ENCODE measurements around the gene MRPS34.

MRPS34 gene

DNA sequence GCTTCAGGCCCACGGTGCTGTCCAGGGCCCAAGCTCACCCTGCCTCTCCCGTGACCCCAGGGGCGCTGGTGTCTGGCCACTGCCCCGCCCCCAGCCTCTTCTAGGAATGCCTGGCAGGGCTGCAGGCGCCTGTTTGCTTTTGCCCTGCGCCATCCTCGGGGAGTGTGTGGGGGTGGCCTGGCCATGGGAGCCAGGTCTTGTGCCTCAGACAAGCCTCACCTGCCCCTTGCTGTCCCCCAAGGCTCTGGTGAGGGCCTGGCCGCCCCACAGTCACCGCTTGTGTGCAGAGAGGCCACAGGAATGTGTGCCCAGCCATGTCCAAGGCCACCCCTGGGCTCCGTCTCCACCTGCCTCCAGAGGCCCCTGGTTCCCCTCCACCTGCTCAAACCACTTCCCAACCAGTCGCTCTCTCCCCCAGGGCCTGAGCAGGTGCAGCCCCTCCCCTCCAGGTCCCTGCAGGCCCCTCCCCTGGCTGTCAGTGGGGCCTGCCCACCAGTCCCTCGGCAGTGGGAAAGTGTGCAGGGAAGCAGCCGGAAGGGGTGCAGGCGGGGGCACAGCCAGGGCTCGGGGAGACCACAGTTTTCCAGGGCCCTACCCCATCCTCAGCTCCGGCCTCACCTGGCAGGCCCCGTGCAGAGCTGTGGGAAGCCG, 21.4 kb upstream of the MRPS34 start:
- DNase-seq = no peak

- no peak for DNase-seq
Observed at GRCh38 chr16:1793578-1794220, 20.8 kb upstream of the MRPS34 start, which contains the start of gene IGFALS. Gene IGFALS, minus strand, starts transcription at chr16:1793705. Its CDS starts 53 bp downstream, at chr16:1793652.

GRCh38 chr16:1792836-1793577, 20.1 kb upstream of the MRPS34 start:
- DNase-seq = no peak

DNA sequence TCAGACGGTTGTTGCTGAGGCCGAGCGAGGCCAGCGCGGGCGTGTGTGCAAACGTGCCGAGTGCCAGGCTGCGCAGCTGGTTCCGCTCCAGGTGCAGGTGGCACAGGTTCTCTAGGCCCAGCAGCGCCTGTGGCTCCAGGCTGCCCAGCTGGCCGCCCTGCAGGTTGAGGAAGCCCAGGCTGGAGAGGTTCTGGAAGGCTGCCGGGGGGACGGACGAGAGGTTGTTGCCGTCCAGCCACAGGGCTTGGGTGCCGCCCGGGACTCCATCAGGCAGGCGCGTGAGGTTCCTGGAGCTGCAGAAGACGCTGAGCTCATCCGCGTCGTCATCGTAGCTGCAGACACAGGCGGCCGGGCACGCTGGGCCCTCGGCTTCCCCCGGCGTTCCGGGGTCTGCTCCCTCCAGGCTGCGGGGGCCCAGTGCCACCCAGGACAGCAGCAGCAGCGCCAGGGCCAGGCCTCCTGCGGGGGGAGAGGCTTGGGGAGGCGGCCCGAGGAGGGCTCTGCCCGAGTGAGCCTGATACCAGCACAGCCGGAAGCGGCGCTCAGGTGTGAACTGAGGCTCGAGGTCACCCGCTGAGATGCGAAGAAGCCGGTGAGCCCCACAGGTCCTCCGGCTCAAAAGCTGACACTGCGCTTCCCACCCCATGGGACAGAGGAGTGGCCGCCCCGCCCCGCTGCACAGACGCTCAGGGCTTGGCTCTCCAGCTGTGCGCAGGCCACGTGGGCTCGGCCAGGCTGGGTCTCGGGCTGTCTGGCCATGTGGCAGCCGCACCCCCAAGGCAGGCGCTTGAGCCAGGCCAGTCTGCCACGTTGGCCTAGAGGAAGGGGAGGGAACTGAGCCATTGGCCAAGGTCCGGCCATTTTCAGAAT, 19.2 kb upstream of the MRPS34 start:
- no peak for DNase-seq

GRCh38 chr16:1791256-1791942, 18.5 kb upstream of the MRPS34 start:
- DNase-seq = no peak

GRCh38 chr16:1790611-1791255, 17.8 kb upstream of the MRPS34 start:
- no peak for DNase-seq

GRCh38 chr16:1790261-1790610, 17.3 kb upstream of the MRPS34 start:
- no peak for DNase-seq

- DNase-seq = no peak
Observed at GRCh38 chr16:1789643-1790045, 16.7 kb upstream of the MRPS34 start.

DNA sequence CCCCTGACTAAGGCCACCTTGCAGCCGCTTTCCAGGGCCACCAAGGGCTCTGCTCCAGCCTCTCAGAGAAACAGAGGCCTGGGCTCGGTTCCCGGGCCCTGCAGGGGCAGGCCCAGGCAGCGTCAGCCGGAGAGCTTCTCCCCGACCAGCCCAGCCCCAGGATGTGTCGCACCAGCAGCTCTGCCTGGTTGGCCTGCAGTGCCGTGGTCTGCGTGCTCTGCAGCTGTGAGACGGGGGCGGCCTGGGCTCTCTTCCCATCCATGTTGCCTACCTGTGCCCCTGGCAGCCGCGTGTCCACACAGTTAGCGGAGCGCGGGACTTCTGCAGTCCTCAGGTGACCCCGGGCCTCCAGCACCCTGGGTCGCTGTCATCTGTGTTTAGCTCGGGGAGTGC, 15.8 kb upstream of the MRPS34 start:
- DNase-seq = no peak

- no peak for DNase-seq
Observed at GRCh38 chr16:1788095-1788707, 15.3 kb upstream of the MRPS34 start.

DNA sequence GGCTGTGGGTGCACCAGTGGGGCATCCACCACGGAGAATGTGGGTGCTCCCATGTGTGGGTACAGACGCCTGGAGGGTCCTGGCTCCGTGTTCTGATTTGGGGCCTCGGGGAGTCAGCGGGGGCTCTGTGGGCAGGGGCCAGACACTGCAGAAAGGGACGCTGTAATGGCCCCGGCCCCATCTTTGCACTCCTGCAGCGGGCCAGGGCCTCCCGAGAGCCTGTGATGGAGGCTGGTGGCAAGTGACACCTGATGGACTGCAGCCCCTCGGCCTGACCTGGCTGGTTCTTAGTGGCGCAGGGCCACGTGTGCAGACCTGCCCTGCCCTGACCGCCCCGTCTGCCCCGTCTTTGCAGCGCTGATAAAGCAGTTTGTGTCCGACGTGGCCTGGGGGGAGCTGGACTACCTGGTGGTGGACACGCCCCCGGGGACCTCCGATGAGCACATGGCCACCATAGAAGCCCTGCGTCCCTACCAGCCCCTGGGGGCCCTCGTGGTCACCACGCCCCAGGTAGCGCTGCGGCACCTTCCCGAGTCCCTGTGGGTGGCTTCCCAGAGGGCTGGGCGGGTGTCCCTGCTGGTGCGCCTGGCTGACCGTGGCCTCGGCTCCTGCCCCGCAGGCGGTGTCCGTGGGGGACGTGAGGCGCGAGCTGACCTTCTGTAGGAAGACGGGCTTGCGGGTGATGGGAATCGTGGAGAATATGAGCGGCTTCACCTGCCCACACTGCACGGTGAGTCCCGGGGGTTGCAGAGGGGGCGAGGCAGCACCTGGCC, 14.6 kb upstream of the MRPS34 start:
- no peak for DNase-seq

- no peak for DNase-seq
Observed at GRCh38 chr16:1787056-1787321, 14.1 kb upstream of the MRPS34 start.

GRCh38 chr16:1786242-1787055, 13.5 kb upstream of the MRPS34 start:
- no peak for DNase-seq

DNA sequence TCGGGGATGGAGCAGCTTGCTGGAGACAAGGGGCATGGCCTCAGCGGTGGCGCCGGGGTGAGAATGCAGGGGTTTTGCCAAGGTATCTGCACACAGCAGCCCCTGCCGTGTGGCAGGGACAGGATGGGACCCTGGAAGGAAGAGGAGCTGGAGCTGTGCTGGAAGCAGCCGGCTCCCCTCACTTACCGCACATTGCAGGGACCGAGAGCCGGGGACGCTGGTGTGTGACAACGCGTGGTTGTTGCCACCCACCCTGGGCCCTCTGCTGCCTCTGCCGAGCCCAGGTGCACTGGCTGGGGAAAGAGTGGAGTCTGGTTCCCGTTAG, 12.9 kb upstream of the MRPS34 start:
- DNase-seq = no peak

- DNase-seq = no peak
Observed at GRCh38 chr16:1784977-1785845, 12.3 kb upstream of the MRPS34 start.

DNA sequence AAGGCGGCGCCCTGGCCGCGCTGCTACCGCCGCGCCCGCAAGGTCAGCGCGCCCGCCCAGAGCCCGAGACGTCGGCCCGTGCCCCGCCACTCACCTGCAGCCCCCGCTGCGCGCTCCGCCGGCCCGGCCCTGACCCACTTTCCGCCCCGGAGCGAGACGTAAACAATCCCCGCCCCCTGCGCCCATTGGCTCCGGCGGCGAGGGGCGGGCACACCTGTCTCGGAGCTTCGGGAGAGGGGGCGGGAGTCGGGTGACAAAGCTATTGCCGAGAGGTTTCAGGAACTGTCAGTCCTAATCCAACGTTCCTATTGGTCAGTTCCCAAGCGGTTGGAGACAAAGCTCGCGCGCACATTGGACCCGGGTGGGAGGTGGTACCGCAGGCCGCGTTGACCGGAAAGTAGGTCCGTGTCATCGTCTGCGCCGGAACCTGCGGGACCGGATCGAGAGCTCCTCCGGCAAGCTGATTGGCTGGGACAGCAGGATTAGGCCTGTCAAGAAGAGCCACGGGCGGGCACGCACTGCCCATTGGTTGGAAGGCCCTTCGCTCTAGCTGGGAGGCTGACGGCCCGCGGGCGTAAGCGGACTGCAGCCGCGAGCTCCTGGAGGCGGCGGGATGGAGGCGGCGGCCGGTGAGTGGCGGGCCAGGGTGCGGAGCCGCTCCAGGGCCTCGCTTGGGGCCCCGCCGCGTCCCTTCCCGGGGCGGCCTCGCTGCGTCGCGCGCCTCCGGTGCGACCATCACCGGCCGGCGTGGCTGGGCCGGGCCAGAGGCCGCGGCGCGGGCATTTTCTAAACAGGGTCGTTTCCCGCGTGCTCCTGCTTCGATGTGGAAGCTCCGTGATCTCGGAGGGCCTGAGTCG, 9.7 kb upstream of the MRPS34 start, which contains the start of the genes NUBP2 and SPSB3:
Gene NUBP2 (plus strand): TSS at position 553 of the 857 bp plus-strand sequence. CDS start 61 bp downstream, at position 614.
Gene SPSB3 (minus strand): TSS at position 164 of the 857 bp plus-strand sequence. CDS start 1,088 bp downstream, outside the sequence.
- peak; percentile 100 for DNase-seq

GRCh38 chr16:1781758-1782407, 8.9 kb upstream of the MRPS34 start:
- no peak for DNase-seq

All from fibroblast of skin of right biceps (primary cell).